GM18498 (cell line): Measurements from ENCODE around the gene ATXN1.
A peak's percentile ranks its signal among the peaks of the same experiment; 100 is the strongest.

Source experiments
- ATAC-seq: cut with Tn5 transposase; IDR thresholded peaks from one replicate; pipeline ENCODE4 v1.9.1; 2021; ENCODE audit warnings: mild to moderate bottlenecking, moderate library complexity; ENCODE audit not compliant: unreplicated experiment

Gene ATXN1

DNA sequence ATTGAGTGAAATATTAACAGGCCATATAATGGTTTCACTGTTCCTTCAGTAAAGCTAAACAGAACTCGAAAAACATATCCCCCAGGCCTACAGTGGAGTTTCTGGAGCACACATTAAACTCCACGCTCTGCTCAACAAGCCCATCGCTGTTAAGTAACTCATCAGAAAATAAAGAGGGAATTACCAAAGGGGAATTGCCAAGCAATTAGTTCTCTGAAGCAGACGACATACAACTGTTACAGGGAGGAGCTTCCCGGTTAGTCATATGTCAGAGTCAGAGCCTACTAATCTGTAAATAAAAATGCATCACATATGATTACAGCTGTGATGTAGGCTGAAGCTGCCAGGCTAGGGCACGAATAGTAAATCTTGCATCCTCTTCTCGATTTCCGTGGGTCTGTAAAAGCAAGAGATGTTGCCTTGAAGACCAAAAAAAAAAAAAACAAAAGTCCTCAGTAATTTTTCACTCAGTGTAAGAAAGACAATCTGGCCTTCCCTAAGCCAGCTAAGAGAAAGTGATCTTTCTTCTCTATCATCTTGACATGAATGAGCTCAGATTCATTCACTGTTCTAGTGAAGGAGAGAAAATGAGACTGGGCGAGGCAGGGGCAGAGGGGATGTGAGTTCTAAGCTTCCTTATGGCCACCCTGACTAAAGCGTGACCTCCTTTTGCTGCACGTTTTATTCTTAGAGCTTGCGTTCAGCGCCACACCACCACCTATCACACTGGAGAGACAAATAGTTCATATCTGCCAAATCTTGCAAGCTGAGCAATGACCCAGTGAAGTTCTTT, 13.8 kb downstream of the ATXN1 start:
- ATAC-seq: no peak

DNA sequence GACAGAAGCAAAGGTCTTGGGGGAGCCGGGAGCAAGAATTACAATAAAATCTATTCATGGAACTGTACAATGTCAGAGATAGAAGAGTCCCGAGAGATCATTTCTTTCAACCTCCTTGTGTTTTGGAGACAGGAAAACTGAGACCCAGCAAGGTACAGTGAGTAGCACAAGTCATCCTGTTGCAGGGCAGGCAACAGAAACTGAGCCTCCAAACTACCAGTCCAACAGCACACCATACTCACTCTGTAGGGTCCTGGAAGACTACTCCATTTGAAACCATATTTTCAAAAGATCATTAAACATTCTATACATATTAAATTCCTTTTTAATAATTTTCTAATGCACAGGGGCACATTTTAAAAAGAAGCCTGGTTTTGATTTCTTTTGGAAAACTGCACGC, 14.4 kb downstream of the ATXN1 start:
- ATAC-seq: no peak

DNA sequence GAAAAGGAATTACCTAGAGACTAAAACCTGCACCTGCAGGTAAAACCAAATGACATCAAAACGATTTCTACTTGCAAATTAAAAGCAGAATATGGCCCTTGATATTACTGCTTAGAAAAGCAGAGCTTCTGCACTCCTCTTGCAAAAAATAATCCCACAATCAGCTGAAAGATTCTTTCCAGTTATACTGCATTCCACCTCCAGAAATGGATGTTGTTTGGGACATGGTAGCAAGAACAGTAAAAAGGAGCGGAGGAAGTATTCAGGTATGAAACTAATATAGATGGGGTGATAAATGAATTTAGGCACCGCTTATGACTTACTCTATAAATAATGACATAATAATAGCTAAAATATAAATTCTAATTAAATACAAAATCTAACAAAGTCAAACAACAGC, 14.9 kb downstream of the ATXN1 start:
- no peak for ATAC-seq

DNA sequence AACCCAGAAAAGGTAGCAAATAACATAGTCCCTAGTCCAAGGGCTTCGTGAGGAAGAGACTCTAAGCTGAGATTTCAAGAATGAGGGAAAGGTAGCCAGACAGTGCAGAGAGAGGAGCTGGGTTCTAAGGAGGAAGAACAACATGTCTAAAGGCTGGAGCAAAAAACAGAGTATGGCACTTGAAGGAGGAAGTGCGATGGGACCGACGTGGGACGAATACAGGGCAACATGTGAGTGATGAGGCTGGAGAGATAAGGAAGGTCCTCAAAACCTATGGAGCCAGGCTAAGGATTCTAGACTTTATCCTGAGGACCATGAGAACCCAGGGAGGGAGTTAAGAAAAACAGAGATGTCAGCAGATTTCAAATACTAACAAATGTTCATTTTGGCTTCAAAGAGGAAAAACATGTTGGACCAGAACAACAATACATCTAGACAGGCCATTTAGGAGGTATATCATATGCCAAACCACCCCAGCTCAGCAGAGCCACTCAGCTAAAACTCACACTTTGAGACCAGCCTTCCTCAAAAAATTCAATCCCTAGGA, 17.5 kb downstream of the ATXN1 start:
- no peak for ATAC-seq

DNA sequence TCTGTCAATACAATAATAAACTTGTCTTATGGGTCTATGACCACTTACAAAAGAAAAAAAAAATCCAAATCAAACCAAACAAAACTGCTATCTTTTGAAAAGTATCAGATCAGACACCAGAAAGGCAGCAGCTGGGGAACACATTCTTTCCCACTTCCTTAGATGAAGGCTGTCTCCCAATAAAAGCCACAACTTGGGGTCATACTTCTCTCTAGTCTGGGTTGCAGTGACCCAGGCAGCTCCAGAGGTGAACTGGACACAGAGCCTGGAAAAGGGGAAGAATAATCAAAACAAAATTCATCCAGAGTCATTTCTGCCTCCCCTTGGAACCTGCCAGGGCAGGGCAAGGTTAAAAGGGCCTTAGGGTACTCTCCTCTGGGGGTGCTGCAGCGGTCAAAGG, 19.1 kb downstream of the ATXN1 start:
- no peak for ATAC-seq

DNA sequence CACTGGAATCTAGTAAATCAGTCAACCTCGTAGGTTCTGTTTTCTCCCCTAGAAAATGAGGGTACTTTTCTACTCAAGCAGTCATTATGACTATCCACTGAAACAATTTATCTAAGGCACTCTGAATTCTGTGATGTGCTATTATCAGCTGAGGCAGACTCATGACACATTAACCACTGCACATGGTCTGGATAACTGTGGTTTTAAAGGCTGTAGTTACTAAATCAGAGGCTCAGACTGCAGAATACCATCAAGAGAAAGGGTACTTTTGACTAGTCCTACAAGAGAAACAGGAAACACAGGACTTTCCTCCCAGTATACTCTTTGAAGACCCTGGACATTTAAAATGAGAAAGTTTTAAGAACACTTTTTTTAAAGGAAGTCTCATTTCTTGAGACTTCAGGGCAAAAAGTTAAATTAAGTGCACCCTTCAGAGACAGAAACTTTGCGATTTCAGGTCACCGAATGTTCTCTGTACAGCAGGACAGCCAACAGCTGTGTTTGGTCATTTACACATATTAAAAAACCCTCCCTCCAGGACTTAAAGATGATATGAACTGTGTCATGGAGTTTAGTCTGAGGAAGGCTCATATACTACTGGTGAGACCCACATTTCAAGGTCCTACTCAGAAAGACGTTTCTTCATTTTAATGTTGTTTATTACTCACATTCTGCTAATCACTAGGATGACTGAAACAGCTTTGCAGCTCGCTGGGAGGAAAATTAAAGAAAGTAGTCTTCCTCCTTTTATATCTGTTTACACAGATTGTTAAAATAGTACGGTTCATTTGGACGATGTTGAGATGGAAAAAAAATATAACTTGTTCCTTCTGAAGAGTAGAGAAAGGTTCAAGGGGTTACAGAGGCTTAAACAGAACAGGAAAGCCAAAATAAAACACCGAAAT, 19.9 kb downstream of the ATXN1 start:
- ATAC-seq: peak; percentile 75

DNA sequence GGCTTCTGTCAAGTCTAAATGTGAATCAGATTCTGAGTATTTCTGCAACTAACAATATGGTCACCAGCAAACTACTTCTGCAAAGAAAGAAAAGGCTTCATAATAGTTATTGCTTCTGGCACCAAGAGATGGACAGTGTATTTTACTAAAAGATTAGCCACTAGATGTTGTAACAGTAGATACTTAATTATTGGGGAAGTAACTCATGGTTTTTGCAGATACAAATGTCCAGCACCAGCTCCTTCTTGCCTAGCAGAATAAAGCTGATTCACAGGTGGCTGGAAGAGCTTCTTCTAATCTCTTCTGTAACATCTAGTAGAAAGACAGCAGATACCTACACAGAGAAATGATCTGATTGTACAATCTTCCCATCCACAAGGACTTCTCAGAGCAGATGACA, 21.2 kb downstream of the ATXN1 start:
- ATAC-seq: no peak

DNA sequence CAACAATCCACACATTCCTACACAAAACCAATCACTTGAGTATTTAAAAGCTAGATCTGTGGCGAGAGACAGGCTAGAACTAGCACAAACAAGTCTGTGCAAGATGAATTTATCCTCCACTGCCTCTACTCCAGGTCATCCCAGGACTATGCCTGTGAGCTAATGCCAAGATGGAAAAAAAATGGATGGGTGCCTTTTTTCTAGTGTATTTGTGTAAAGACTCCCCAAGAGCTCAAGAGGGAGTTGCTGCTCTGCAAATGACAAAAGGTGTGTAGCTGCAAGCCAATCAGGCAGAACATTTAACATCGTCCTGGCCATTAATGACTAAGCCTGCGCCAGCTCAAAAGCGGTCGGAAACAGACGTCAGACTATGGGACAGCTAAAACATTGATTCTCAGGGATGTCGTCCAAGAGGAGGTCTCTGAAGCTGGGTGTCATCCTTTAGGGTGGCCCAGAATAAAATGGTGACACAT, 21.9 kb downstream of the ATXN1 start:
- ATAC-seq: no peak

DNA sequence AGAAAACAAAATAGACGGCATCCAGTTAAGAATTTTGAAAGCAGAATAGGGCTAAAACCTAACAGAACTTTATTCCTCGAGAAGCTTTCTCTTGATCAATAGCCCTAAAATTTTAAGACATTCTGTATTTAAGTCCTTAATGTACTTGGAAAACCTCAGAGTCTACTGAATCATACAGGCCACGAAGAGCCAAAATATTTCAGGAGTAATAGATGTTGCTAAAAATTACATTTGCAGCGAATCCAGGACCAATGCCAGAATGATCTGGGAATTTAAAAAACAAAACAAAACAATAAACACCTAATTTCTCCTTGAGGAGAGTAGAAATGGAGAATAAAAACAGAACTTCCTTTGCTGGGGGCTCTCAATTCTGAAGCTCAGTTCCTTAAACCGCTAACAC, 23.3 kb downstream of the ATXN1 start:
- no peak for ATAC-seq

DNA sequence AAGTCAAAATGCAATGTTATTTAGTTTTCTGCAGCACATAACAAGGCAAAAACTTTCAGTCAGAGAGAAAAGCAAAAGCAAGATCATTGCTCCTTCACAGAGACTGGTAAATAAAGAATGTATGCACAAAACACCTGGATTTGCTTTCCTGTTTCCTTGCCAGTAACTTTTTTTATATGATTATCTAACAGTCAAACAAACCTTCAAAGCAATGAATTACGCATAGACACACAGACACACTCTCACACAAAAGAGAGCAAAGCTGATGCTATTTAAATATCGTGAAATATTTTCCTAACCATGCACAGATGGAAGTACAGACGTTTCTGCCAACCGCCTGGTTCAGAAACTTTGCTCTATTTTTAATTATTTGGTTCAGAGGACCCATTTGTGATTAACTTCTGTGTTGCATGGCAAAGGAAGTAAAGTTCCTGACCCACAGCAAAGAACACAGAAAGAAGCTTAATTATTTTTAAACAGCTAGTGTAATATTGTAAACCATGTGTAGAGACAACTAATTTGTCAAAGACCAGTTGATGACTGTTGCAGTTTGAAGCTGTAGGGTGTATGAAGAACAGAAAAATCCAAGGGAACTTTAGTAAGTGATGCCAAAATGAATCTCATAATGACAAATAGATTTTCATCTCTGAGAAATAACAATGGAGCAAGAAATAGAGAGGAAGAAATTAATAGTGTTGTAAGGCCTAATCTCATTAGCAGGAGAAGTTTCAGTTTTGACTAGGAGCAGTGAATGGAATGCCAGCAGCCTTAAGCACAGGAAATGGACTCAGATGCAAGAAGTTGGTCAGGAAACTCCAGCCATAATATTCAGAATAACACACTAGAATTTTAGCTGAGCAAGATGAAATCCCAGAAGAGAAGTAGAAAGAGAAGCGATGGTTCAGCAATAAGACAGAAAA, 24.1 kb downstream of the ATXN1 start:
- no peak for ATAC-seq

DNA sequence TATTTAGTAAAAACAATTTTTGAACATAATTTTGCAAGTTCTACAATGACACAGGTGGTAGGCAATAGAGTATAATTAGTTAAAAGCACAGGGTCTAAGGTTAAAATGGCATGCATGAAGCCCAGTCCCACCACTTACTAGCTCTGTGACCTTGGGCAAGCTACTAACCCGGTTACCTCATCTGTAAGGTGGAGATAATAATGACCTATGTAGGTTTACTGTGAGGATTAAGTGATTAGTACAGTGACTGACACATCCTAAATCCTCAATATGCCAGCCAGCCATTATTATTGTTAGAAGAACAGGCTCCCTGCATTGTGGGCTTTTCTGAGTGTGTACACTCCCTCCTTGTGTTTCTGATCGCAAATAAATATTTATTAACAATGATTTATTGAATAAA, 26.2 kb downstream of the ATXN1 start:
- no peak for ATAC-seq

DNA sequence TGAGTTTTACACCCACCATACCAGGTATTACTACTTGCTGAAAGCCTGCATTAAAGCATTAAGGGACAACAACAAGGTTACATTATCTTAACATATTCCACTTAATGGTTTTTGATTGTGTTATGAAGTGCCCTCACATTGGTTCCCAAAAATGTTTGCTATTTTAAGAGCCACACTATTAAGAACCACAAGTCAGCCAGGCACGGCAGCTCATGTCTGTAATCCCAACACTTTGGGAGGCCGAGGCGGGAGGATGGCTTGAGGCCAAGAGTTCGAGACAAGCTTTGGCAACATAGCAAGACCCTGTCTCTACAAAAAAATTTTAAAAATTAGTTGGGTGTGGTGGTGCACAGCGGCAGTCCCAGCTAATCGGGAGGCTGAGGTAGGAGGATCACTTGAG, 28.2 kb downstream of the ATXN1 start:
- ATAC-seq: no peak

DNA sequence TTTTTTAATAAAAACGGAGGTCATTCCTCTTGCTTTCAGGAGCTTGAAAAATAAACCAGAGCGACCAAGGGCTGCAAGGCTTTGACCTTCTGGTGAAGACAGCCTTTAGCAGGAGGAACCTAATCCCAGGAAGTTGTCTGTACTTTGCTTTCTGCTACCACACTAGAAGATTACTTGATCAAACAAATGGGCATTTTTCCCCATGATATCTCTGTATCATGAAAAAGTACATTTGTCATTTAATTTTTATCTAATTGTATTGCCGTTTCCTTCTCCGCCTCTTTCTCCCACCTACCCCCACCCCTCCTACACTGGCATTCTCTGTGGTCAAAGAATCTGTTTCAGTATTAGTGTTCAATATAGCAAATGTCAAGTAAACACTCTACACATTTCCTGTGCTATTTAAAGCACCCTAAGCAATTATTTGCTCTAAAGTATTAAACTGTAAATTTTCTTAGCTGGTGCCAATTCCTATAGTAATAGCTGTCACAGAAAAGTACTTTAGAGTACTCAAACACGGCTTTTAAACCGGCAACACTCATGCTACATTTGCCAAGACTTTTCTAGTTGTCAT, 29.7 kb downstream of the ATXN1 start:
- peak; percentile 98 for ATAC-seq

DNA sequence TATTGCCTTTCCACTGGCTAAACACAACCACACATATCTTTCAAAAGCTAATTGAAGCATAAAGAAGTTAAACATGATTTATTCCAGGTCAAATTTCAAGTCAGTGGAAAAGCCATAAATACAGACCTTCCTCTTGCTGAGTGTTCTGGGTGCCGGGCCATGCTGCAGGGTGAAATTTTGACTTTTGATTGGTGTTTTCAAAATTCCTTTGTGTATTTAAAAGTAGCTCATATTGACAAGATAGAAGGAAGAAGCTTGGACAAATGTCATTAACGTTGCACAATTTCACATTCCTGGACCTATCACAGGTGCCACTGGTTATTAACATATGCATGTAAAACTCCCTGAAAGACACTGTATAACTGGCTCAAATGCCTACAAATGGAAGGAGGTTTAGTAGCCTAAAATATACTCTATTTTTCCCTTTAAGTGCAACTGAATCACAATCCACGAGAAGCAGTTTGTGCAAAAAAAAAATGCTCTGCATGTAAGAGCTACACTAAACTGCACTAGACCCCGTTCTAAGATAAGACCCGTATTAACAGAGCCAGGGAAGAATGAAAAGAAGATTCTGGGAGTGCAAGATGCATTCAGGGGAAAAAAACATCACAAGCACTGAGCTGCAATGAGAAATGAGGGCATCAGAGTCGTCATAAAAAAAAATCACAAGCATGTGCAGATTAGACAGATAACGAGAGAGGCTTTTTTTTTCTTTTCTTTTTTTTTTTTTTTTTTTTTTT, 30.4 kb downstream of the ATXN1 start:
- ATAC-seq: no peak

DNA sequence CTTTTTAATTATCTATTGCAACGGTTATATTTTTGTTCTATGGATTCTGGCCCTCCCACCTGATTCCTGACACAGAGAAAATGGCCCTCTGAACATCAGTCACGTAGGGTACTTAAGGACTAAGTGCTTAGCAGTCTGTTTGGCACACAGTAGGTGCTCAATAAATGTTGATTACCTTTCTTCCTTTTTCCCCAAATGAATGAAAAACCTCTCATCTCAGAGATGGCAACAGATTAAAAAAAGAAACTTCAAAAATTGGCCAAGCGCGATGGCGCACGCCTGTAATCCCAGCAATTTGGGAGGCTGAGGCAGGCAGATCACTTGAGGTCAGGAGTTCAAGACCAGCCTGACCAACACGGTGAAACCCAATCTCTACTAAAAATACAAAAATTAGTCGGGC, 31.5 kb downstream of the ATXN1 start:
- ATAC-seq: no peak

DNA sequence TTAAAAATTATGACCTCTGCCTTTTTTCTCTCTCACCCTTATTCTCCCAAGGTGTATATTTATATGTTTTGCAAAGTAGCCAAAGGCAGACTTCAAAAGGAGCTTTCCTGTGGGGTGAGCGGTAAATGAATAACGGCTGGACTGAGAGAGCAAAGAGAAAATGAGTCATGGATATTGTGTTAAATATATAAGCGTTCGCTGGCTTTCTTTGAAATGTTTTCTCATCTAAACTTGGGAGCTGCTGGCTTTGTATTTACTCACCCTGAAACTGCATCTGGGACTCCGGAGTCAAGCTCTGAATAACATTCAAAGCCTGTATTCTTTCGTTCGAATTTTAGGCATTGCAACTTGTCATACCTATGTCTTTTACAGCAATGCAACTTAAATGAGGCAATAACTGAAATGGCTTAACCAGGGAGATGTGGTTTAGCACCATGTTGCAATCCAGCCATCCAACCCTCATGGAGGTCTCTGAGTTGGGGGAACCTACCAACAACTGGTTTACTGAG, 32.0 kb downstream of the ATXN1 start:
- ATAC-seq: no peak

DNA sequence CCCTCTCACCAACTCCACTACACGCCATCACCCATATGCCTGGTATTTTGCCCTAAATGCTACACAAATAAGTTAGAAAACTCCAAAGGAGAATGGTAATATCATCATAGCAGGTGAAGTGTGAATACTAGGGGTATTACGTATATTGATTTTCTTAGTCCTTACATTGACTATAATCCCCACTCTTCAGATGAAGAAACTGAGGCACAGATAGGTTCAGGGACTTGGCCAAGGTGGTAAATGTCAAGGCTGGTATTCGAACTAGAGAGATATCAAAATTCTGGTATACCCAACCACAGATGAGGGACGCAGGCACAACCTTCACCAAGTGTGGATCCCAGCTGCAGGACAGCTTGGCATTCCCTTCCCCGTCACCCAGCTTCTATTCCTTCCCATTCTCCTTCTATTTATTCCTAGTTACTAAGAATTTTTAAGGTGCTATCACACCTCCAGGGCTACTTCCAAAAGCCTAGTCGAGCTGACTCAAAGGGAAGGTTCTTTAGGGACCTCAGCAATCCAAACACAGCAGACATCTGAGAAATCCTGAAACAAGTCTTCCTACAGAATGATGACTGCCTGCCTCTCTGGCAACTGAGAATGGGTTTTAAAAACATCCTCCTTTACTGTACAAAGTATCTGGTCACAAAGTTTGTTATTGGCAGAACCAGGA, 32.6 kb downstream of the ATXN1 start:
- no peak for ATAC-seq

DNA sequence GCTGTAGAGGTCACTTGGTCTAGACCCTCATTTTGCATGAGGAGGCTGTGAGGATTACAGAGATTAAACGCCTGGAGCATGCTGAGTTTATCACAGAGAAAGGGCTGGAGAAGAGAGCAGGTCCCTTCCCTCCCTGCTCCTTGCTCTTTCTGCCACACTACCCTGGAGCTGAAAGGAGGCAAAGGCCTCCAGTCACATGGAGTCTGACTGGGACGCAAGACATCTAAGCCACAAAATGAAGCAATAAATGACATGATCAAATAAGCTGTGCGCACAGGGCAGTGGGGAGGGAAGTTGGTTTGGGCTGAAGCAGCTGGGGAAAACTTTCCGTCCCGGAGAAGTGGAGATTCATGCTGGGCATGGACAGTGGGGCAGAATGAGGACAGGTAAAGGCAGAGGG, 33.3 kb downstream of the ATXN1 start:
- ATAC-seq: no peak
